Activated CD8-positive, alpha-beta memory T cell treated with anti-CD3 and anti-CD28 coated beads, Interleukin-2, amount 50 U/mL, for 1 hour (primary cell): ENCODE results near the gene EXO1.

Experiments
- DNase-seq: peaks from one replicate; pipeline ENCODE4 v3.0.0-alpha.2; 2020; ENCODE audit errors: extremely low read depth

EXO1 gene

GRCh38 chr1:241891296-241891695, 43.3 kb downstream of the EXO1 start:
- DNase-seq: no peak

DNA sequence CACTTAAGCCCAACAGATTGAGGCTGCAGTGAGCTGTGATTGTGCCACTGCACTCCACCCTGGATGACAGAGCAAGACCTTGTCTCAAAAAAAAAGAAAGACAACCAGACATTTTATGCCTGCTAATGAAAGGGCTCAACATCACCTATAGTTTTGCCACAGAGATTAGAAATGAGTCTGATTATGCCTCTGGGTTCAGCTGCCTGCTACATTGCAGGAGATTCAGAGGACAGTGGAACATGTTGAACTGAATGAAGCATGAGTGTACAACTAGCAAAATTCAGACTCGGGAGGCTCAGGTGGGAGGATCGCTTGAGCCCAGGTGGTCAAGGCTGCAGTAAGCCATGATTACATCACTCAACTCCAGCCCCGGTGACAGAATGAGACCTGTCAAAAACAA, 46.0 kb downstream of the EXO1 start:
- no peak for DNase-seq

DNA sequence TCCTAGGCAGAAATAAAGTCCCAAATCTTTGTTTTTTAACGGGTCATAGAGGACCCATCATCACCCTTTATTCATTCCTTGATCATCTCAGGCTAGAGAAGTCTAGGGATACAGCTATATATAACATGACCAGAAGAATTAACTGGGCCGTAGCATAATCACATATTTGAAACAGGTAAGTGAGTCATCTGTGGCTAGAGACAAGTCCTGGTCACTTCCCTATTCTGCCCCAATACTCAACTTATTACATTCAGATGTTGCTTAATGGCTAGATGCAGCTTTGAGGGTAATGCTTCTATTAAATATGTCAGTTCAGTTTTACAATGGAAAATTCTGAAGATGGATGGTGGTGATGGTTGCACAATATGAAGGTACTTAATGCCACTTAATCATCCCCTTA, 47.0 kb downstream of the EXO1 start:
- DNase-seq: no peak

- DNase-seq: no peak
Measured at GRCh38 chr1:241896670-241896962, 48.6 kb downstream of the EXO1 start.

- no peak for DNase-seq
Measured at GRCh38 chr1:241899210-241899609, 51.2 kb downstream of the EXO1 start.

GRCh38 chr1:241900381-241900780, 52.4 kb downstream of the EXO1 start:
- no peak for DNase-seq

DNA sequence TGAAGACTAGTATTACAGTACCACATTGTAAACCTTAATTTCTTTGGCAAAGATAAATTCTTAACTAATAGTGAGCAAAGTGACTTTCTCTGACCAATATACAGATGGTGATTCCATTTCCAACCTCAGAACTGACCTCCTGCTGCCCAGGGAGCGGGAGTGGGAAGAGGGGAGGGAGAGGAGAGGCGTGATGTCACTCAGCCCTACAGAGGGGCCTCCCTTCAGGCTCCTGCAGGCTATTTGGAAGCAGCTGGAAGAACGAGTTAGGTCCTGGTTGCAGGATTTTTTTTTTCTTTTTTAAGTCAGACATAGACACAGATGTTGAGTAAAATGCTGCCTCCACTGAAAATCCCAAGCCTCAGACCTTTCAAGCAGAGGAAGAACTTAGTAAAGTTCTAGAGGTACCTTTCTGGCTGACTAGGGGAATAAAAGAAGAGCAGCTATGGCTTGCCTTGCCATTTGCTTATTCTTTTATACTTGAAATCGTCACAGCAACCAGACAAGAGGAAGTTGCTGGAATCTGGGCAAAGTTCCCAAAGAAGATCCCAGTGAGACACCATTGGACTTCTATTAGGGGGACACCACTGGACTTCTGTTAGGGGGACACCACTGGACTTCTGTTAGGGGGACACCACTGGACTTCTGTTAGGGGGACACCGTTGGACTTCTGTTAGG, 54.5 kb downstream of the EXO1 start:
- DNase-seq: no peak

DNA sequence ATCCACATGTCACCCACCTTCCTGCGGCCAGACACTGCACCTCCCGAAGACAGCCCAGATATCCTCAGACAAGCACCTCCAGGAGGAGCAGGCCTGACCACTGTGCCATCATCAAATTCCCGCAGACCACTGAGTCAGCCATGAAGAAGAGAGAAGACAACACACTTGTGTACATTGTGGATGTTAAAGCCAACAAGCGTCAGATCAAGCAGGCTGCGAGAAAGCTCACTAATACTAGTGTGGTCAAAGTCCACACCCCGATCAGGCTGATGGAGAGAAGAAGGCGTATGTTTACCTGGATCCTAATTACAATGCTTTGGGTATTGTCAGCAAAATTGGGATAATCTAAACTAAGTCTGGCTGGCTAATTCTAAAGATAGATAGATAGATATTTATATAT, 68.2 kb downstream of the EXO1 start:
- DNase-seq: no peak

- DNase-seq: no peak
Measured at GRCh38 chr1:241917487-241917886, 69.5 kb downstream of the EXO1 start.

- DNase-seq: no peak
Measured at GRCh38 chr1:241918879-241919278, 70.9 kb downstream of the EXO1 start.

DNA sequence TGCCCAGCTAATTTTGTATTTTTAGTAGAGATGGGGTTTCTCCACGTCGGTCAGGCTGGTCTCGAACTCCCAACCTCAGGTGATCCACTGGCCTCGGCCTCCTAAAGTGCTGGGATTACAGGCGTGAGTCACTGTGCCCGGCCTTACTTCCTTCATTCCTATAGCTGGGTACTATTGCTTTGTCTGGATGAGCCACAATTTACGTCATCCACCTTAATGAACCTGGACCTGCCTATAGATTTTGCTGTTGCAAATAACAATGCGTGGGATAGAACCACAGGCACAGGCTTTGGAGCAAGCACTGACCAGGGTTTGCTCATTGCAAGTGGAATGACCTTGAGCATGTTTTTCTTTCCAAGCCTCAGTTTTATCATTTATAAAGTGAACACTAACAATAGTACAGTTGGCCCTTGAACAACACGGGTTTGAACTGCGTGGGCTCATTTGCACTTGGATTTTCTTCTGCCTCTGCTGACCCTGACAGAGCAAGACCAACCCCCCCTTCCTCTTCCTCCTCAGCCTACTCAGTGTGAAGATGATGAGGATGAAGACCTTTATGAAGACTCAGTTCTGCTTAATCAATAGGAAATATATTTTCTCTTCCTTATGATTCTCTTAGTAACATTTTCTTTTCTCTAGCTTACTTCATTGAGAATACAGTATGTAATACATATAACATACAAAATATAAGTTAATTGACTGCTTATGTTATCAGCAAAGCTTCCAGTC, 76.2 kb downstream of the EXO1 start:
- DNase-seq: no peak

DNA sequence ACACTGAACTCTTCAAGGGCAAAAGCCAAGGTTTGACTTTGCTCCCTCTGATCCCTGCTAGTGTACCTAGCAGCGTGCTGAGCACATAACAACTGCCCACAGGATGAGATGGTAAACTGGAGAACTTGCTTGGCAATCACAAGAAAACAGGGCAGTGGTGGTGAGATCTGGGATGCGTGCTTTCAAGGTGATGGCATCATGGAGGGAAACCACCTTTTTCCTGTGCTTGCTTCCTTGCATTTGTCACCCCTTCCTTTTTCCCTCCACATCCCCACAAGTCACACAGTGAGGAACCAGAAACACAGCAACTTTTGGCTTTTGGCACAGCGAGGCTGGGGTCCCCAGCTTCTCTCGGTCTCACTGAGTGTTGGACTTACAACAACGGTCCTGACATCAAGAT, 78.1 kb downstream of the EXO1 start:
- DNase-seq: no peak

DNA sequence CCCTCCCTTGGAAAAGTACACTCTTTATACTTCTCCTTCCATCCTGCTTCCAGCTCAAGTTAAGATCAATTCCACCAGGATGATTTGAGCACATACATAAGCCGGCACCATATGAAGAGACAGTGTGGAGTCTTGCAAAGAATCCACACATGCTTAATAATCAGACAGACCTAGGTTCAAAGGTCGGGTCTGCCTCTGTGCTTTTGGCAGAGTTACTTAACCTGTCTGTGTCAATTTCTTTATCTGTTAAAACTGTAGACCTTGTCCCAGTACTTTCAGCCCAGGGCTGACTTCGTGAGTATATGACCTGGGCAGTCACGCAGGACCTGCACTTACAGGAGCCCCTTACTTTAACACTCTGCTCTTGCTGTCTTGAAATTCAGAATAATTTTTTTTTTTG, 79.3 kb downstream of the EXO1 start:
- no peak for DNase-seq

DNA sequence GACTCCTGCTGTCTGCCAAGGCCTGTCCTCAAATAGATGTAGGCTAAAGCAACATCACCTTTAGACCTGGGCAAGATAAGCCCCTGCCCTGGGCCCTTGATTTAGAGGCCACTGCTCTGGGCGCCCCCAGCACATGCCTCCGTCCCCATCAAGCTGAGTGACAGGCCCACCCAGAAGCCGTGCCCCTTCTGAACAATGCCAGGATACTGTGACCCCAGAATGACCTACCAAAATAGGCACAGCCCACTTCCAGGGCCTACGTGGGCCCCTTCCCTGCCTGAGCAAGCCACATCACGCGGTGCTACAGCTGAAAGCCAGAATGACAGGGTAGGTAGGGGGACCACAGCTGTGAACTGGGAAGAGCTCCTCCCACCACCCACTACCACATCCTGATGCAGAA, 84.8 kb downstream of the EXO1 start:
- DNase-seq: no peak

DNA sequence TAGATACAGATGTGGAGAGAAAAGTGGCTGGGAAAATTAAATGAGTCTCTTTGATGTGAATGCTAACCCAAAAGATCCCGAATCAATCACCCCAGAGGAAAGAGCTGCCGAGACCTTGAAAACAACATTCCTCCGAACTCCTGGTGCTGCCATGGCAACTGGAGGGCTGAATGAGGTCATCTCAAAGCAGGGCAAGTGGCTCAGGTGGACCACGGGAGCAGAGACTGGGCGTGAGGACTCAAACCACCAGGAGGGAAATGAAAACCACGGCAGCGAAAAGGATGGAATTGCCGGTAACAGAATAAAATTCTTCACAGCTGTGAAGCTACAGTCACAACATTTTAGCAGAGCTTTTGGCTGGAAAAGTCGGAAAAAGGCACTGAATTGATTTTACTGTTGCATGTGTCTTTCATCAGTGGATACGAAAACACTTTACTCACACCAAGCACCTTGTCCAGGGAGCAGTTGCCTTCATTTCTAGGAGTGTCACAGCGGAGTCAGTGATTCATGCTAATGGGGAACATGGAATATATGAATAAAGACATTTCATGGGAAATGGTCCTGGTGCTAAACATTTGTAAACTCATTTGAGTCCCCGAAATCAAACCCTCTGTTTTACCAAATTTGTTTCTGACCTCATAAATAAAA, 86.3 kb downstream of the EXO1 start:
- no peak for DNase-seq

DNA sequence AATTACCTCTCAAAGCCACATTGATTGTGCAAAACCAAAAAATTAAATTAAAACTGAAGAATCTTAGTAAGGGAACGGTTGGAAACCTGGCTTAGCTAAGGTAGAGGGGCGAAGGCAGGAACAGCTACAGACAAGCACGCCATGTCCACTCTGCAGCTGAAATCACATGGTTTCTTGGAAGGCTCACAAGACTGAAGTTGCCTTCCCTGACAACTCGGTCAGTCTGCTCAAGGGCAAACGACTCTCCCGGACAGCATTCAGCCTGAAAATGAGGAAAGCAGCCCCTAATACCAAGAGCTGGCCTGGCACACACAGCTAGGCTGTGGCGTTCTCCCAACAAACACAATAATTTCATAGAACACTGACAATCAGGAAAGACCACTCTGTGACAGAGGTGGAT, 86.9 kb downstream of the EXO1 start:
- DNase-seq: no peak
